ENCODE results near the gene STARD5.

DNA sequence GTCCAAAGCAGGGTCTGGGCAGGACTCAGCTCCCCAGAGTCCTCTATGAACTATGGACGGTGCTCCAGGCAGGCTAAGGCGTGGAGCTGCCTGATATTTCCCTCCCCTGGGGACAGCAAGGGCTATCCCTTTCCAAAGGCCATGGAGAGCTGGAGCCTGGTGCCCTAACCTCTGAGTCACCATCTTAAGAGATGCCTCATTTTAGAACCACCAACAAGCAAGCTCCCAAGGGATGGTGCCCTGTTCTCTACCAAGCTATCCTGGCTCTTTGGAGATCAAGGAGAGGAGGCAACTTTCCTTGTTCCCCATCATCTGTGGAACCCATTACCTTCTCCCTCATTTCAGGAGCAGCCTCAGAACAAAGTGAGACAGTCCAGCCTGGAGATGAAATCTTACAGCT, 15.7 kb downstream of the STARD5 start:
- TF ChIP-seq, protein P1, sequence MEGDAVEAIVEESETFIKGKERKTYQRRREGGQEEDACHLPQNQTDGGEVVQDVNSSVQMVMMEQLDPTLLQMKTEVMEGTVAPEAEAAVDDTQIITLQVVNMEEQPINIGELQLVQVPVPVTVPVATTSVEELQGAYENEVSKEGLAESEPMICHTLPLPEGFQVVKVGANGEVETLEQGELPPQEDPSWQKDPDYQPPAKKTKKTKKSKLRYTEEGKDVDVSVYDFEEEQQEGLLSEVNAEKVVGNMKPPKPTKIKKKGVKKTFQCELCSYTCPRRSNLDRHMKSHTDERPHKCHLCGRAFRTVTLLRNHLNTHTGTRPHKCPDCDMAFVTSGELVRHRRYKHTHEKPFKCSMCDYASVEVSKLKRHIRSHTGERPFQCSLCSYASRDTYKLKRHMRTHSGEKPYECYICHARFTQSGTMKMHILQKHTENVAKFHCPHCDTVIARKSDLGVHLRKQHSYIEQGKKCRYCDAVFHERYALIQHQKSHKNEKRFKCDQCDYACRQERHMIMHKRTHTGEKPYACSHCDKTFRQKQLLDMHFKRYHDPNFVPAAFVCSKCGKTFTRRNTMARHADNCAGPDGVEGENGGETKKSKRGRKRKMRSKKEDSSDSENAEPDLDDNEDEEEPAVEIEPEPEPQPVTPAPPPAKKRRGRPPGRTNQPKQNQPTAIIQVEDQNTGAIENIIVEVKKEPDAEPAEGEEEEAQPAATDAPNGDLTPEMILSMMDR (IDR thresholded peaks at IDR 0.05), result no peak
- no peak for TF ChIP-seq POLR2A (IDR thresholded peaks at IDR 0.05)
